Activated CD4-positive, alpha-beta T cell treated with anti-CD3 and anti-CD28 coated beads for 4 hours (primary cell): Measurements from ENCODE around the gene TDRD3.

Experiments used
- DNase-seq, 2 donors: peaks; one replicate each; pipeline ENCODE4 v3.0.0-alpha.2; 2020

Gene TDRD3

GRCh38 chr13:60583196-60583888 is 186.3 kb downstream of the TDRD3 start:
- no peak for DNase-seq

- no peak for DNase-seq
Measured at GRCh38 chr13:60583911-60584753, 187.1 kb downstream of the TDRD3 start.

- no peak for DNase-seq
Measured at GRCh38 chr13:60584976-60585375, 188.0 kb downstream of the TDRD3 start.

GRCh38 chr13:60590800-60591747 is 194.1 kb downstream of the TDRD3 start:
- DNase-seq = no peak

GRCh38 chr13:60603049-60603448 is 206.0 kb downstream of the TDRD3 start:
- DNase-seq = no peak

- DNase-seq = no peak
Measured at GRCh38 chr13:60604058-60604457, 207.0 kb downstream of the TDRD3 start.

- no peak for DNase-seq
Measured at GRCh38 chr13:60608954-60609353, 211.9 kb downstream of the TDRD3 start.

GRCh38 chr13:60611523-60611922 is 214.5 kb downstream of the TDRD3 start:
- DNase-seq = no peak

- no peak for DNase-seq
Measured at GRCh38 chr13:60612593-60612992, 215.6 kb downstream of the TDRD3 start.

GRCh38 chr13:60613080-60613479 is 216.1 kb downstream of the TDRD3 start:
- no peak for DNase-seq

- no peak for DNase-seq
Measured at GRCh38 chr13:60617991-60618733, 221.1 kb downstream of the TDRD3 start.

GRCh38 chr13:60619461-60619860 is 222.4 kb downstream of the TDRD3 start:
- no peak for DNase-seq

GRCh38 chr13:60620611-60621395 is 223.8 kb downstream of the TDRD3 start:
- DNase-seq = no peak

- no peak for DNase-seq
Measured at GRCh38 chr13:60623151-60623550, 226.1 kb downstream of the TDRD3 start.
